WTC11 (cell line): ENCODE data around the gene CDH18.

ENCODE experiments used
- CBFB ChIP-seq: sonication (generic); formaldehyde crosslinking; IDR thresholded peaks from 2 replicates; pipeline ENCODE4 v1.8.1; 2022; ENCODE audit warnings: mild to moderate bottlenecking, low read depth, missing genetic modification reagents
- CREM ChIP-seq: sonication (generic); formaldehyde crosslinking; IDR thresholded peaks from 2 replicates; pipeline ENCODE4 v1.8.1; 2022; ENCODE audit warnings: mild to moderate bottlenecking, missing genetic modification reagents, moderate library complexity
- EMX1 ChIP-seq: fragments of 250-450 bp; sonication (Bioruptor Pico); IDR thresholded peaks from 2 replicates; pipeline ENCODE4 v1.8.0; 2021; ENCODE audit warnings: mild to moderate bottlenecking
- NR3C1 ChIP-seq: sonication (generic); formaldehyde crosslinking; conservative IDR thresholded peaks from 2 replicates; pipeline ENCODE4 v1.8.1; 2023; ENCODE audit warnings: low read depth, mild to moderate bottlenecking, missing genetic modification reagents
- TF ChIP-seq, protein P1 (sequence below): sonication (generic); formaldehyde crosslinking; IDR thresholded peaks from 2 replicates; pipeline ENCODE4 v1.8.0; 2022; ENCODE audit warnings: mild to moderate bottlenecking, missing genetic modification reagents
- TF ChIP-seq, protein P2 (sequence below): fragments of 200-600 bp; IDR thresholded peaks from 2 replicates; pipeline ENCODE4 v1.8.0; 2022; ENCODE audit warnings: antibody characterized with exemption
- TF ChIP-seq, protein P3 (sequence below): sonication (generic); formaldehyde crosslinking; IDR thresholded peaks from 2 replicates; pipeline ENCODE4 v1.8.1; 2022; ENCODE audit warnings: low read depth, missing genetic modification reagents, borderline replicate concordance
- TF ChIP-seq, protein P4 (sequence below): sonication (generic); formaldehyde crosslinking; IDR thresholded peaks from 2 replicates; pipeline ENCODE4 v1.8.1; 2023; ENCODE audit warnings: mild to moderate bottlenecking, missing genetic modification reagents, moderate library complexity

DNA sequence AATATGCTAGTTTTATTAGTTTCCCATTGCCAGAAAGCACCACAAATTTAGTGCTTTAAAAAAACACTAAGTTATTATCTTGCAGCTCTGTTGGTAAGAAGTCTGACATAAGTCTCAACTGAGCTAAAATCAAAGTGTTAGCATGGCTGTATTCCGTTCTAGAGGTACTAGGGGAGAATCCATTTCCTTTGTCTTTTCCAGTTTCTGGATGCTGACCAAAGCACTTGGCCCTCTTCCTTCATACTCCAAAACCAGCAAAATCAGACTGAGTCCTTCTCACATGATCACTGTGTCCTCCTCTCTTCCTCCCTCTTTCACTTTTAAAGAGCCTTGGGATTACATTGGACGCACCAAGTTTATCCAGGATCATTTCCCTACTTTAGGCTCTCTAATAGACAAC is 9.5 kb downstream of the CDH18 start:
- TF ChIP-seq CREM (CRISPR knock-in tag), result no peak
- TF ChIP-seq, protein P1, sequence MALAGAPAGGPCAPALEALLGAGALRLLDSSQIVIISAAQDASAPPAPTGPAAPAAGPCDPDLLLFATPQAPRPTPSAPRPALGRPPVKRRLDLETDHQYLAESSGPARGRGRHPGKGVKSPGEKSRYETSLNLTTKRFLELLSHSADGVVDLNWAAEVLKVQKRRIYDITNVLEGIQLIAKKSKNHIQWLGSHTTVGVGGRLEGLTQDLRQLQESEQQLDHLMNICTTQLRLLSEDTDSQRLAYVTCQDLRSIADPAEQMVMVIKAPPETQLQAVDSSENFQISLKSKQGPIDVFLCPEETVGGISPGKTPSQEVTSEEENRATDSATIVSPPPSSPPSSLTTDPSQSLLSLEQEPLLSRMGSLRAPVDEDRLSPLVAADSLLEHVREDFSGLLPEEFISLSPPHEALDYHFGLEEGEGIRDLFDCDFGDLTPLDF (CRISPR knock-in tag), result no peak
- TF ChIP-seq, protein P2, sequence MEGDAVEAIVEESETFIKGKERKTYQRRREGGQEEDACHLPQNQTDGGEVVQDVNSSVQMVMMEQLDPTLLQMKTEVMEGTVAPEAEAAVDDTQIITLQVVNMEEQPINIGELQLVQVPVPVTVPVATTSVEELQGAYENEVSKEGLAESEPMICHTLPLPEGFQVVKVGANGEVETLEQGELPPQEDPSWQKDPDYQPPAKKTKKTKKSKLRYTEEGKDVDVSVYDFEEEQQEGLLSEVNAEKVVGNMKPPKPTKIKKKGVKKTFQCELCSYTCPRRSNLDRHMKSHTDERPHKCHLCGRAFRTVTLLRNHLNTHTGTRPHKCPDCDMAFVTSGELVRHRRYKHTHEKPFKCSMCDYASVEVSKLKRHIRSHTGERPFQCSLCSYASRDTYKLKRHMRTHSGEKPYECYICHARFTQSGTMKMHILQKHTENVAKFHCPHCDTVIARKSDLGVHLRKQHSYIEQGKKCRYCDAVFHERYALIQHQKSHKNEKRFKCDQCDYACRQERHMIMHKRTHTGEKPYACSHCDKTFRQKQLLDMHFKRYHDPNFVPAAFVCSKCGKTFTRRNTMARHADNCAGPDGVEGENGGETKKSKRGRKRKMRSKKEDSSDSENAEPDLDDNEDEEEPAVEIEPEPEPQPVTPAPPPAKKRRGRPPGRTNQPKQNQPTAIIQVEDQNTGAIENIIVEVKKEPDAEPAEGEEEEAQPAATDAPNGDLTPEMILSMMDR, result no peak
- TF ChIP-seq, protein P3, sequence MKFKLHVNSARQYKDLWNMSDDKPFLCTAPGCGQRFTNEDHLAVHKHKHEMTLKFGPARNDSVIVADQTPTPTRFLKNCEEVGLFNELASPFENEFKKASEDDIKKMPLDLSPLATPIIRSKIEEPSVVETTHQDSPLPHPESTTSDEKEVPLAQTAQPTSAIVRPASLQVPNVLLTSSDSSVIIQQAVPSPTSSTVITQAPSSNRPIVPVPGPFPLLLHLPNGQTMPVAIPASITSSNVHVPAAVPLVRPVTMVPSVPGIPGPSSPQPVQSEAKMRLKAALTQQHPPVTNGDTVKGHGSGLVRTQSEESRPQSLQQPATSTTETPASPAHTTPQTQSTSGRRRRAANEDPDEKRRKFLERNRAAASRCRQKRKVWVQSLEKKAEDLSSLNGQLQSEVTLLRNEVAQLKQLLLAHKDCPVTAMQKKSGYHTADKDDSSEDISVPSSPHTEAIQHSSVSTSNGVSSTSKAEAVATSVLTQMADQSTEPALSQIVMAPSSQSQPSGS (CRISPR knock-in tag), result no peak
- no peak for TF ChIP-seq CBFB (CRISPR knock-in tag)
- TF ChIP-seq, protein P4, sequence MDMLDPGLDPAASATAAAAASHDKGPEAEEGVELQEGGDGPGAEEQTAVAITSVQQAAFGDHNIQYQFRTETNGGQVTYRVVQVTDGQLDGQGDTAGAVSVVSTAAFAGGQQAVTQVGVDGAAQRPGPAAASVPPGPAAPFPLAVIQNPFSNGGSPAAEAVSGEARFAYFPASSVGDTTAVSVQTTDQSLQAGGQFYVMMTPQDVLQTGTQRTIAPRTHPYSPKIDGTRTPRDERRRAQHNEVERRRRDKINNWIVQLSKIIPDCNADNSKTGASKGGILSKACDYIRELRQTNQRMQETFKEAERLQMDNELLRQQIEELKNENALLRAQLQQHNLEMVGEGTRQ (CRISPR knock-in tag), result no peak
- no peak for TF ChIP-seq NR3C1 (CRISPR knock-in tag)
- no peak for TF ChIP-seq EMX1 (CRISPR knock-in tag)
